GM19238 (cell line): ENCODE measurements around the gene CATSPER1.

Experiments used
- DNase-seq: peaks from one replicate; pipeline ENCODE4 v3.0.0; 2011; ENCODE audit warnings: low spot score; ENCODE audit not compliant: insufficient read length

CATSPER1 gene

GRCh38 chr11:65972116-65972515 lies 54.2 kb downstream of the CATSPER1 start:
- no peak for DNase-seq

- DNase-seq = no peak
Measured at GRCh38 chr11:65968600-65969482, 57.4 kb downstream of the CATSPER1 start.

- no peak for DNase-seq
Measured at GRCh38 chr11:65967329-65967934, 58.8 kb downstream of the CATSPER1 start.
